Measurements from ENCODE around the gene ACER3. TPM values are rescaled to one million over a fixed set of nuclear protein-coding genes. Genes with fewer than 3 reads are reported as not detected.

The ACER3 gene
- total RNA-seq, 1 experiment from 2014 or later, result 21.0 TPM

GRCh38 chr11:76919467-76919866 is 58.7 kb downstream of the ACER3 start:
- H3K4me1 Mint-ChIP-seq (ENCODE audit: low read depth, unreplicated experiment), result peaks cover 7% of the 10 kb centered on the region
- no peak overlapping the region for H3K4me3 Mint-ChIP-seq (ENCODE audit: low read depth, unreplicated experiment)
- no peaks in the 10 kb centered on the region for H3K9me3 Mint-ChIP-seq (ENCODE audit: low read depth, unreplicated experiment)
- no peak for DNase-seq
- no TSS peak for BruUV-seq (replicated peaks)
- H3K27me3 Mint-ChIP-seq (ENCODE audit: unreplicated experiment), result no peaks in the 10 kb centered on the region
- no peak overlapping the region for H3K27ac Mint-ChIP-seq (ENCODE audit: unreplicated experiment)
- TF ChIP-seq, protein P1, sequence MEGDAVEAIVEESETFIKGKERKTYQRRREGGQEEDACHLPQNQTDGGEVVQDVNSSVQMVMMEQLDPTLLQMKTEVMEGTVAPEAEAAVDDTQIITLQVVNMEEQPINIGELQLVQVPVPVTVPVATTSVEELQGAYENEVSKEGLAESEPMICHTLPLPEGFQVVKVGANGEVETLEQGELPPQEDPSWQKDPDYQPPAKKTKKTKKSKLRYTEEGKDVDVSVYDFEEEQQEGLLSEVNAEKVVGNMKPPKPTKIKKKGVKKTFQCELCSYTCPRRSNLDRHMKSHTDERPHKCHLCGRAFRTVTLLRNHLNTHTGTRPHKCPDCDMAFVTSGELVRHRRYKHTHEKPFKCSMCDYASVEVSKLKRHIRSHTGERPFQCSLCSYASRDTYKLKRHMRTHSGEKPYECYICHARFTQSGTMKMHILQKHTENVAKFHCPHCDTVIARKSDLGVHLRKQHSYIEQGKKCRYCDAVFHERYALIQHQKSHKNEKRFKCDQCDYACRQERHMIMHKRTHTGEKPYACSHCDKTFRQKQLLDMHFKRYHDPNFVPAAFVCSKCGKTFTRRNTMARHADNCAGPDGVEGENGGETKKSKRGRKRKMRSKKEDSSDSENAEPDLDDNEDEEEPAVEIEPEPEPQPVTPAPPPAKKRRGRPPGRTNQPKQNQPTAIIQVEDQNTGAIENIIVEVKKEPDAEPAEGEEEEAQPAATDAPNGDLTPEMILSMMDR (IDR thresholded peaks at IDR 0.05; ENCODE audit: unreplicated experiment), result no peak
- intact Hi-C loops (cut with micrococcal nuclease; ENCODE audit: unreplicated experiment), result loop anchor here (1.0 kb wide), 2 partner anchors 109 to 185 kb away; no protein-coding TSS in a partner anchor
- CTCF ChIA-PET, result interaction anchor here (0.6 to 5.1 kb wide), 39 partner anchors 15 to 268 kb away, joined by 3 to 57 read pairs (median 5); partner anchors contain the start of genes ACER3 and B3GNT6
- H3K36me3 Mint-ChIP-seq (ENCODE audit: insufficient read depth, unreplicated experiment), result no peaks in the 10 kb centered on the region

DNA sequence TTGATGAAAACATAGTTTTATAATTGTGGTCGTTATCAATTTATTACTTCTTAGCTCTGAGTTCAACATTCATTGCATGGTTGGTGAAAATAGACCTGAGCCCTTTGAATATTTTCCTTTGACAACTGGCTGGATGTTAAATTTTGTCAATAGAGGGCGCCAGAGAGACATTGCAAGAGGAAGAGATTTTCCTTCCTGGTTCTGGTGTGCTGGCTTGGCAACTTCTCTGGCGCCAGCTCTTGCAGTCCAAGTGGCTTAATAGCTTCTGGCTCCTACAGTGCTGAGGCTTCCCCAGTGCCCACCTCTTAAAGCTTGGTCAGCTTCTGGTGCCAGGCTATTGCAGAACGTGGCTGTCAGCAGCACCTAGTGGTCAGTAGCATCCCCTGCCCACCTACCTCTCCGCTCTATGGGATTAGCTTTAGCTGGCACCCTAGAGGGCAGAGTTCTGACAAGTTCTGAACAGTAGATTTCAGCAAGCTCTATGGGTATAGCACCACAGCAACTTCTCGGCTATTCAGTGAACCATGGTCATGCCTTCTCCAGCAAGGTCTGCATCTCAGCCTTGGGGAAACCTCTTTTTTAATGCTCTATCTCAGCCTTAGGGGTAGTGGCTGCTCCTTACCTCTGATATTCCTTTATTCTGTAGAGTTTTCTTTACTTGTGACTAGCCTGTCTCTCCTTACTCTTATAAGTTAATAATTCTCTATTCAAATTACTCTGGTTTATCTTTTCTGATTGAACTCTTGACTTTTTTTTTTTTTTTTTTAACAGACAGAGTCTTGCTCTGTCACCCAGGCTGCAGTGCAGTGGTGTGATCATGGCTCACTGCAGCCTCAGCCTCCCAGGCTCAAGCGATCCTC is 59.4 kb downstream of the ACER3 start:
- Mint-ChIP-seq H3K4me3 (ENCODE audit: low read depth, unreplicated experiment) (peak overlapping the region; percentile 51), H3K27ac (ENCODE audit: unreplicated experiment) (peak overlapping the region; percentile 71), H3K36me3 (ENCODE audit: insufficient read depth, unreplicated experiment) (no peaks in the 10 kb centered on the region), H3K9me3 (ENCODE audit: low read depth, unreplicated experiment) (no peaks in the 10 kb centered on the region), H3K4me1 (ENCODE audit: low read depth, unreplicated experiment) (peaks cover 8% of the 10 kb centered on the region), H3K27me3 (ENCODE audit: unreplicated experiment) (no peaks in the 10 kb centered on the region)
- CTCF ChIA-PET, result interaction anchor here (0.6 to 5.1 kb wide), 40 partner anchors 15 to 268 kb away, joined by 3 to 57 read pairs (median 5); partner anchors contain the start of genes ACER3 and B3GNT6
- intact Hi-C loops (cut with micrococcal nuclease; ENCODE audit: unreplicated experiment), result loop anchor here (1.0 to 5.0 kb wide), 6 partner anchors 43 to 186 kb away; no protein-coding TSS in a partner anchor
- TF ChIP-seq, protein P1 (IDR thresholded peaks at IDR 0.05; ENCODE audit: unreplicated experiment), result peak; percentile 81
- BruUV-seq (replicated peaks), result no TSS peak
- DNase-seq, result peak; percentile 82

DNA sequence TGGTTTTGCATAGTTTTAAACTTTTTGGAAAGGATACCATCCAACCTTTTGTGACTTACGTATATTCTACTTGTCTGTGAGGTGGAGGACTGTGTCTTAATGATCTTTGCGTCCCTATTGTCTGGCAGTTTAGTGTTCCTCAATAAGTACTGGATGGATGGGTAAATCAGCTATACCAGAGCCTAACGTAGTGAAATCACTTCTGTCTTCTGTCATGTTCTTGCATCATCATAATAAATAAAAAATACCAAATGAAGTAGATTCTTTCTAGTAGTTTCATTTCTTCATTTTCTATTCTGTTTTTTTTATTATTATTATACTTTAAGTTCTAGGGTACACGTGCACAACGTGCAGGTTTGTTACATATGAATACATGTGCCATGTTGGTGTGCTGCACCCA is 66.4 kb downstream of the ACER3 start:
- Mint-ChIP-seq H3K4me3 (ENCODE audit: low read depth, unreplicated experiment) (no peak overlapping the region), H3K36me3 (ENCODE audit: insufficient read depth, unreplicated experiment) (no peaks in the 10 kb centered on the region), H3K27me3 (ENCODE audit: unreplicated experiment) (no peaks in the 10 kb centered on the region), H3K9me3 (ENCODE audit: low read depth, unreplicated experiment) (no peaks in the 10 kb centered on the region), H3K4me1 (ENCODE audit: low read depth, unreplicated experiment) (peaks cover 16% of the 10 kb centered on the region), H3K27ac (ENCODE audit: unreplicated experiment) (no peak overlapping the region)
- TF ChIP-seq, protein P1 (IDR thresholded peaks at IDR 0.05; ENCODE audit: unreplicated experiment), result no peak
- intact Hi-C loops (cut with micrococcal nuclease; ENCODE audit: unreplicated experiment), result no loop called here
- CTCF ChIA-PET, result no interaction called here
- no TSS peak for BruUV-seq (replicated peaks)
- no peak for DNase-seq

- Mint-ChIP-seq H3K27ac (ENCODE audit: unreplicated experiment) (no peak overlapping the region), H3K4me1 (ENCODE audit: low read depth, unreplicated experiment) (peaks cover 14% of the 10 kb centered on the region), H3K4me3 (ENCODE audit: low read depth, unreplicated experiment) (no peak overlapping the region), H3K27me3 (ENCODE audit: unreplicated experiment) (no peaks in the 10 kb centered on the region), H3K9me3 (ENCODE audit: low read depth, unreplicated experiment) (peaks cover 3% of the 10 kb centered on the region), H3K36me3 (ENCODE audit: insufficient read depth, unreplicated experiment) (no peaks in the 10 kb centered on the region)
- intact Hi-C loops (cut with micrococcal nuclease; ENCODE audit: unreplicated experiment), result no loop called here
- DNase-seq, result no peak
- CTCF ChIA-PET, result no interaction called here
- TF ChIP-seq, protein P1 (IDR thresholded peaks at IDR 0.05; ENCODE audit: unreplicated experiment), result no peak
- BruUV-seq (replicated peaks), result no TSS peak
These were observed 74.3 kb downstream of the ACER3 start for GRCh38 chr11:76935042-76935441.
